ENCODE results near the gene PRR12.

The PRR12 gene

DNA sequence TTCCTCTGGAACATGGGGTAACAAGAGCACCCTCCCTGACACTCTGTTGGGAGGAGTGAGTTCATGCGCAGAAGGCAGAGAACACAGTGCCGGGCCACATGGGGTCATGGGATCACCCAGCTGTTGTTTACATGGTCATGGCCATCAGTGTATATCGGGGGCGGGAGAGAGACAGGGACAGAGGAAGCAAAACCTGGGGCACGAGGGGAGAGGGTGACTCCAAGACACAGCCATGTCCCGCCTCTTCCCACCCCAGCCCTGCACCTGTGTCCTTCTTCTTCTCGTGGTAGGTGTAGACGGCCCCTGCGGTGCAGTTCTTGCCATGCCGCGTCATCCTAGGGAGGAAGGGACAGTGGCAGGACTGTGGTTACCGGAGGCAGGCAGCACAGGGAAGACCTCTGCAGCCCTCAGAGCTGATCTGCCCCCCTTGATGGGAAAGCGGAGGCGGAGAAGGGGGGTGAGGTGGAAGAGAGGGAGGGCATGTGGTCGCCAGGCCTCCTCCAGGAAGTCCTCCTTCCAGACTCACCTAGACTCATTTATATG, 30.6 kb upstream of the PRR12 start:
- no peak for TF ChIP-seq POLR2AphosphoS5 (IDR thresholded peaks at IDR 0.05; ENCODE audit: low read depth, low read length)
- no peak for TF ChIP-seq SIN3A (IDR thresholded peaks at IDR 0.05; ENCODE audit: borderline replicate concordance, insufficient read depth, low read length)
- TF ChIP-seq TAF1 (IDR thresholded peaks at IDR 0.05; ENCODE audit: borderline replicate concordance, insufficient read depth, low read length) = no peak
- no peak for TF ChIP-seq FOXP2 (optimal IDR thresholded peaks at IDR 0.05; ENCODE audit: borderline replicate concordance, extremely low read depth, extremely low read length, insufficient read depth)
- TF ChIP-seq, protein P1, sequence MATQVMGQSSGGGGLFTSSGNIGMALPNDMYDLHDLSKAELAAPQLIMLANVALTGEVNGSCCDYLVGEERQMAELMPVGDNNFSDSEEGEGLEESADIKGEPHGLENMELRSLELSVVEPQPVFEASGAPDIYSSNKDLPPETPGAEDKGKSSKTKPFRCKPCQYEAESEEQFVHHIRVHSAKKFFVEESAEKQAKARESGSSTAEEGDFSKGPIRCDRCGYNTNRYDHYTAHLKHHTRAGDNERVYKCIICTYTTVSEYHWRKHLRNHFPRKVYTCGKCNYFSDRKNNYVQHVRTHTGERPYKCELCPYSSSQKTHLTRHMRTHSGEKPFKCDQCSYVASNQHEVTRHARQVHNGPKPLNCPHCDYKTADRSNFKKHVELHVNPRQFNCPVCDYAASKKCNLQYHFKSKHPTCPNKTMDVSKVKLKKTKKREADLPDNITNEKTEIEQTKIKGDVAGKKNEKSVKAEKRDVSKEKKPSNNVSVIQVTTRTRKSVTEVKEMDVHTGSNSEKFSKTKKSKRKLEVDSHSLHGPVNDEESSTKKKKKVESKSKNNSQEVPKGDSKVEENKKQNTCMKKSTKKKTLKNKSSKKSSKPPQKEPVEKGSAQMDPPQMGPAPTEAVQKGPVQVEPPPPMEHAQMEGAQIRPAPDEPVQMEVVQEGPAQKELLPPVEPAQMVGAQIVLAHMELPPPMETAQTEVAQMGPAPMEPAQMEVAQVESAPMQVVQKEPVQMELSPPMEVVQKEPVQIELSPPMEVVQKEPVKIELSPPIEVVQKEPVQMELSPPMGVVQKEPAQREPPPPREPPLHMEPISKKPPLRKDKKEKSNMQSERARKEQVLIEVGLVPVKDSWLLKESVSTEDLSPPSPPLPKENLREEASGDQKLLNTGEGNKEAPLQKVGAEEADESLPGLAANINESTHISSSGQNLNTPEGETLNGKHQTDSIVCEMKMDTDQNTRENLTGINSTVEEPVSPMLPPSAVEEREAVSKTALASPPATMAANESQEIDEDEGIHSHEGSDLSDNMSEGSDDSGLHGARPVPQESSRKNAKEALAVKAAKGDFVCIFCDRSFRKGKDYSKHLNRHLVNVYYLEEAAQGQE (IDR thresholded peaks at IDR 0.05; ENCODE audit: insufficient read depth in 1 of 2, low read depth in 2 of 2, low read length in 2 of 2) = no peak

DNA sequence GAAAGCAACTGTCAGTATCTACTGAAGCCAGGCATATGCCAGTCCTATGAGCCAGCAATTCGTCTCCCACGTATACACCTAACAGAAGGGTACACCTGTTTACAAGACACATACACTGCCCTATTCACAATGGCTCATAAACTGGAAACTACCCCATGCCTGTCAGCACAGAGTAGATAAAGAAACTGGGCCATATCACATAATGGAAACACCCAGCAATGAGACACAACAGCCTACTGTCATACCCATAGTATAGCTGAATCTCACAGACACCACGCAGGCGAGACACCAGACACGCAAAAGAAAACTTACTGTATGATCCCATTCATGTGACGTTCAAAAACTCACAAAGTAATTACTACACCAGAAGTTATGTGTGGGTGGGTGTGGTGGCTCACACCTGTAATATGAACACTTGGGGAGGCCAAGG, 26.4 kb upstream of the PRR12 start:
- no peak for TF ChIP-seq POLR2AphosphoS5 (IDR thresholded peaks at IDR 0.05; ENCODE audit: low read depth, low read length)
- TF ChIP-seq, protein P1 (IDR thresholded peaks at IDR 0.05; ENCODE audit: insufficient read depth in 1 of 2, low read depth in 2 of 2, low read length in 2 of 2) = no peak

DNA sequence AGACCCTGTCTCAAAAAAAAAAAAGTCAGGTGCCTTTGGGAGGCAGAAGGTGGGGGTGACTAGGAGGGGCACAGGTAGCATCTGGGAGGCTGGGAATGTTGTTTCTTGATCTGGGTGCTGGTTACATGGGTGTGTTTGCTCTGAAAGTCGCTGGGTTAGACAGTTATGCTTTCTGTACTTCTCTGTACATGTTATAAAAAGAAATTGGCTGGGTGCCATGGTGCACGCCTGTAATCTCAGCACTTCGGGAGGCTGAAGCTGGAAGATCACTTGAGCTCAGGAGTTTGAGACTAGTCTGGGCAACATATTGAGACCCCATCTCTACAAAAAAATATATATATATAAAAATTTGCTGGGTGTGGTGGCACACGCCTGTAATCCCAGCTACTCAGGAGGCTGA, 25.7 kb upstream of the PRR12 start:
- TF ChIP-seq FOXP2 (optimal IDR thresholded peaks at IDR 0.05; ENCODE audit: borderline replicate concordance, extremely low read depth, extremely low read length, insufficient read depth) (no peak), POLR2AphosphoS5 (IDR thresholded peaks at IDR 0.05; ENCODE audit: low read depth, low read length) (no peak), SIN3A (IDR thresholded peaks at IDR 0.05; ENCODE audit: borderline replicate concordance, insufficient read depth, low read length) (no peak), TAF1 (IDR thresholded peaks at IDR 0.05; ENCODE audit: borderline replicate concordance, insufficient read depth, low read length) (no peak)
- TF ChIP-seq, protein P1 (IDR thresholded peaks at IDR 0.05; ENCODE audit: insufficient read depth in 1 of 2, low read depth in 2 of 2, low read length in 2 of 2) = no peak

DNA sequence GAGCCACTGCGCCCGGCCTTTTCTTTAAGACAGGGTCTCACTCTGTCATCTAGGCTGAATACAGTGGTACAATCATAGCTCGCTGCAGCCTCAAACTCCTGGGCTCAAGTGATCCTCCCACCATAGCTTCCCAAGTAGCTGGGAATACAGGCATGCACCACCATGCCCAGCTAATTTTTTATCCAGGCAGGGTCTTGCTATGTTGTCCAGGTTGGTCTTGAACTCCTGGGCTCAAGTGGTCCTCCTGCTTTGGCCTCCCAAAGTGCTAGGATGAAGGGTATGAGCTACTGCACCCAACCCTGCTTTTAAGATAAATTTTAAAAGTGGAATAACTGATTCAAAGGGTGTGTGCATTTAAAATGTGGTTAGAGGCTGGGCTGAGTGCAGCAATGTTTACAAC, 24.7 kb upstream of the PRR12 start:
- TF ChIP-seq POLR2AphosphoS5 (IDR thresholded peaks at IDR 0.05; ENCODE audit: low read depth, low read length) (no peak), TAF1 (IDR thresholded peaks at IDR 0.05; ENCODE audit: borderline replicate concordance, insufficient read depth, low read length) (no peak), SIN3A (IDR thresholded peaks at IDR 0.05; ENCODE audit: borderline replicate concordance, insufficient read depth, low read length) (no peak), FOXP2 (optimal IDR thresholded peaks at IDR 0.05; ENCODE audit: borderline replicate concordance, extremely low read depth, extremely low read length, insufficient read depth) (no peak)
- TF ChIP-seq, protein P1 (IDR thresholded peaks at IDR 0.05; ENCODE audit: insufficient read depth in 1 of 2, low read depth in 2 of 2, low read length in 2 of 2) = no peak

DNA sequence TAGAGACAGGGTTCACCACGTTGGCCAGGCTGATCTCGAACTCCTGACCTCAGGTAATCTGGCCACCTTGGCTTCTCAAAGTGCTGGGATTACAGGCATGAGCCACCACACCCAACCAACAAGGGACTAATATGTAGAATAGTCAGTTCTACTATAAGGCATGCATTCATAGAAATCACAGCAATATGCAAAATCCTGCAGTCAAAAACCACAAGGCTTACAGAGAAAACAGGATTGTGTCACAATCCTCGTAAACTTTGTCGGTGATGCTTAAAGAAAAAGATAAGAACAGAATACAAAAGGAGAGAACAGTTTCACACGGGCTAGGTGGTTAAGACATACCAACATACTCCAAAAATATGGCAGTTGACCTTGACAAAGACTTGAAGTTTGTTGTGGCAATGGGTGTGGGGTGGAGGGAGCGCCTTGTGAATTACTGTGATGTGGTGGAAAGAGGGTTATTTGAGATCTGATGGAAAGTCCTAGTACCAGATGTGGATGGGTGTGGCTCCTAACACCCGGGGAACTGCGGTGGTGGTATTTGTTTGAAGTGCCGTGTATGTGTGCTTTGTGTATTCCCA, 23.0 kb upstream of the PRR12 start:
- TF ChIP-seq POLR2AphosphoS5 (IDR thresholded peaks at IDR 0.05; ENCODE audit: low read depth, low read length) = no peak
- TF ChIP-seq TAF1 (IDR thresholded peaks at IDR 0.05; ENCODE audit: borderline replicate concordance, insufficient read depth, low read length) = no peak
- no peak for TF ChIP-seq SIN3A (IDR thresholded peaks at IDR 0.05; ENCODE audit: borderline replicate concordance, insufficient read depth, low read length)
- TF ChIP-seq, protein P1 (IDR thresholded peaks at IDR 0.05; ENCODE audit: insufficient read depth in 1 of 2, low read depth in 2 of 2, low read length in 2 of 2) = no peak
- TF ChIP-seq FOXP2 (optimal IDR thresholded peaks at IDR 0.05; ENCODE audit: borderline replicate concordance, extremely low read depth, extremely low read length, insufficient read depth) = no peak
